Lower lobe of right lung (tissue), 2 donors: Measurements from ENCODE around the gene GABRR1. TPM values are rescaled to one million over a fixed set of nuclear protein-coding genes. Genes with fewer than 3 reads are reported as not detected.

ENCODE experiments used
- ATAC-seq, 2 donors: fragments of 200-7000 bp; cut with Tn5 transposase; one replicate each; pipeline ENCODE4 v1.9.1; 2020 to 2022; ENCODE audit warnings: mild to moderate bottlenecking in 2 of 2, moderate library complexity in 2 of 2
- DNase-seq: peaks from one replicate; pipeline ENCODE4 v3.0.0-alpha.2; 2020
- H3K27ac ChIP-seq: fragments of 200-600 bp; one replicate; pipeline ENCODE4 v1.8.0; 2022
- H3K27me3 ChIP-seq: fragments of 200-600 bp; one replicate; pipeline ENCODE4 v1.8.0; 2022; ENCODE audit warnings: low read depth
- H3K36me3 ChIP-seq: fragments of 200-600 bp; one replicate; pipeline ENCODE4 v1.8.0; 2022; ENCODE audit warnings: mild to moderate bottlenecking
- H3K4me1 ChIP-seq: fragments of 200-600 bp; one replicate; pipeline ENCODE4 v1.8.0; 2022
- H3K4me3 ChIP-seq: fragments of 200-600 bp; one replicate; pipeline ENCODE4 v1.8.0; 2022; ENCODE audit warnings: mild to moderate bottlenecking
- H3K9me3 ChIP-seq: fragments of 200-600 bp; one replicate; pipeline ENCODE4 v1.8.0; 2022
- CTCF ChIP-seq: fragments of 200-600 bp; IDR thresholded peaks from one replicate; pipeline ENCODE4 v1.8.0; 2022; ENCODE audit warnings: antibody characterized with exemption, mild to moderate bottlenecking
- intact Hi-C: fragments of 100-400 bp; cut with DNase I; formaldehyde crosslinking; loops from one replicate; pipeline ENCODE4 v1.11.0; 2022
- total RNA-seq: library from RNA; stranded (reverse); fragmentation: NEBNext Ultra II Directional; extraction: Animal tissue kit (Norgen Biotek cat#: 25700); gene quantifications from one replicate; pipeline ENCODE4 v1.2.1, GENCODE V29; 2021
- donor health status: DM: no; HTN: yes; CAD: no; lungs with severe emphysema.

GABRR1 gene
- total RNA-seq, 1 donor from 2014 or later: not detected

DNA sequence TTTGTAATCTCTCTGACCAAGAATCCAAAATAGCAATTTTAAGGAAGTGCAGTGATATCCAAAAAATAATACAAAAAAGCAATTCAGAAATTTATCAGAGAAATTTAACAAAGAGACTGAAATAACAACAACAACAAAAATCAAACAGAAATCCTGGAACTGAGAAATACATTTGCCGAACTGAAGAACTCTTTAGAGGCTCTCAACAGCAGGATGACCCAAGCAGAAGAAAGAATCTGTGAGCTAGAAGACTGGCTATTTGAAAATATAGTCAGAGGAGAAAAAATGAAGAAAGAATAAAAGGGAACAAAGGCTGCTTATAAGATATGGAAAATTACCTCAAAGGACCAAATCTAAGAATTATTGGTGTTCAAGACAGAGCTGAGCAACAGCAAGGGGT, 22.6 kb downstream of the GABRR1 start:
- Histone ChIP-seq H3K9me3 (peaks cover 17% of the 10 kb centered on the region), H3K4me1 (no peaks in the 10 kb centered on the region), H3K27ac (no peak overlapping the region), H3K36me3 (no peaks in the 10 kb centered on the region), H3K27me3 (no peaks in the 10 kb centered on the region), H3K4me3 (no peak overlapping the region)
- no peak for ATAC-seq
- intact Hi-C loops: no loop called here
- no peak for DNase-seq
- no peak for TF ChIP-seq CTCF

GRCh38 chr6:89190741-89191140, 26.4 kb downstream of the GABRR1 start:
- TF ChIP-seq CTCF: no peak
- Histone ChIP-seq H3K36me3 (no peaks in the 10 kb centered on the region), H3K4me3 (no peak overlapping the region), H3K27me3 (no peaks in the 10 kb centered on the region), H3K9me3 (peaks cover 17% of the 10 kb centered on the region), H3K4me1 (no peaks in the 10 kb centered on the region), H3K27ac (no peak overlapping the region)
- no peak for DNase-seq
- no peak for ATAC-seq
- intact Hi-C loops: no loop called here

DNA sequence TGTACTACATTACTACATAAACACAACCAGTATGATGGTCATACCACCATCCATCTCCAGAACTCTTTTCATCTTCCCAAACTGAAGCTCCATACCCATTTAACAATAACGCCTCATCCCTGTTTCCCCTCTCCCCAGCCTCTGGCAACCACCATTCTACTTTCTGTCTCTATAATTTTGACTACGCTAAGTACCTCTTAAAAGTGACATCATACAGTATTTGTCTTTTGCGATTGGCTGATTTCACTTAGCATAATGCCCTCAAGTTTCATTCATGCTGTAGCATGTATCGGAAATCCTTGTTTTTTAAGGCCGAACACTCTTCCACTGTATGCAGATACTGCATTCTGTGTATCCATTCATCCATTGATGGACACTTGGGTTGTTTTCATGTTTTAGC, 29.7 kb downstream of the GABRR1 start:
- H3K27ac ChIP-seq: no peak overlapping the region
- no peak for ATAC-seq
- DNase-seq: no peak
- H3K4me1 ChIP-seq: no peaks in the 10 kb centered on the region
- H3K36me3 ChIP-seq: no peaks in the 10 kb centered on the region
- intact Hi-C loops: no loop called here
- no peak overlapping the region for H3K4me3 ChIP-seq
- H3K9me3 ChIP-seq: no peaks in the 10 kb centered on the region
- no peak for TF ChIP-seq CTCF
- no peaks in the 10 kb centered on the region for H3K27me3 ChIP-seq

DNA sequence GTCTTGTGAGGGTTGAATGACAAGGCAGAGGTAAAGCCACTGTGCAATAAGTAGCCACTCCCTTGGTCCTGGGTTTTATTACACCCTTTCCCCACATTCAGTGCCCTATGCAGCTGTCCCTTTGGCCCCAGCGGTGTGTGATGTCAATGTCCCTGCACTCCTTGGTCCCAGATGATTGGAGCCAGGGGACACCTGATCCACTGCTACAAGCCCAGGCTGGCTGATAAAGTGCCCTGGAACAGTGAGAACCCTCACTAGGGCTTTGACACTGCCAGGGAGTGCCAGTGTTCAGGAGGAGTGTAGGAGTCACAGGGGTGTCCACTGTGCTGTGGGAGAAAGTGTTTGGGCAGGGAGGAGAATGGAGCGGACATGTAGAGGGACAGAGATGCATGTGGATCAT, 30.4 kb downstream of the GABRR1 start:
- Histone ChIP-seq H3K9me3 (no peaks in the 10 kb centered on the region), H3K4me3 (no peak overlapping the region), H3K27ac (no peak overlapping the region), H3K36me3 (no peaks in the 10 kb centered on the region), H3K4me1 (no peaks in the 10 kb centered on the region), H3K27me3 (no peaks in the 10 kb centered on the region)
- ATAC-seq (no peak), DNase-seq (no peak)
- no peak for TF ChIP-seq CTCF
- intact Hi-C loops: no loop called here

- intact Hi-C loops: no loop called here
- no peaks in the 10 kb centered on the region for H3K36me3 ChIP-seq
- no peaks in the 10 kb centered on the region for H3K27me3 ChIP-seq
- TF ChIP-seq CTCF: no peak
- ATAC-seq (no peak), DNase-seq (no peak)
- H3K4me1 ChIP-seq: no peaks in the 10 kb centered on the region
- H3K4me3 ChIP-seq: no peak overlapping the region
- no peaks in the 10 kb centered on the region for H3K9me3 ChIP-seq
- H3K27ac ChIP-seq: no peak overlapping the region
Observed at GRCh38 chr6:89184344-89184743, 32.8 kb downstream of the GABRR1 start.

- intact Hi-C loops: no loop called here
- H3K27me3 ChIP-seq: no peaks in the 10 kb centered on the region
- H3K36me3 ChIP-seq: no peaks in the 10 kb centered on the region
- DNase-seq: no peak
- no peaks in the 10 kb centered on the region for H3K4me1 ChIP-seq
- no peak for TF ChIP-seq CTCF
- ATAC-seq: no peak
- H3K27ac ChIP-seq: no peak overlapping the region
- H3K4me3 ChIP-seq: no peak overlapping the region
- H3K9me3 ChIP-seq: no peaks in the 10 kb centered on the region
Observed at GRCh38 chr6:89183294-89183693, 33.9 kb downstream of the GABRR1 start.
